T-helper 2 cell treated with Interferon-gamma antibody and Interleukin-4, amounts not matched to agents 5 μg/mL and 100 μg/mL, for 36 hours (primary cell): ENCODE results near the gene GPD1.

ENCODE experiments used
- DNase-seq: peaks from one replicate; pipeline ENCODE4 v3.0.0; 2021; ENCODE audit warnings: low spot score
- H3K27ac Mint-ChIP-seq: one replicate; pipeline ENCODE4 v1.8.0; 2021; ENCODE audit warnings: mild to moderate bottlenecking, mixed read lengths
- H3K27me3 Mint-ChIP-seq: one replicate; pipeline ENCODE4 v1.8.0; 2021; ENCODE audit warnings: low read depth, mixed read lengths
- H3K36me3 Mint-ChIP-seq: one replicate; pipeline ENCODE4 v1.8.0; 2021; ENCODE audit warnings: low read depth, mixed read lengths
- H3K4me1 Mint-ChIP-seq: one replicate; pipeline ENCODE4 v1.8.0; 2021; ENCODE audit warnings: low read depth, mixed read lengths
- H3K4me3 Mint-ChIP-seq: one replicate; pipeline ENCODE4 v1.8.0; 2022; ENCODE audit warnings: mild to moderate bottlenecking, moderate library complexity, mixed read lengths
- H3K9me3 Mint-ChIP-seq: one replicate; pipeline ENCODE4 v1.8.0; 2021; ENCODE audit warnings: mixed read lengths

GPD1 gene

GRCh38 chr12:50110762-50111351, 7.0 kb downstream of the GPD1 start:
- no peaks in the 10 kb centered on the region for H3K9me3 Mint-ChIP-seq
- DNase-seq = no peak
- peak overlapping the region; percentile 99 for H3K4me3 Mint-ChIP-seq
- no peaks in the 10 kb centered on the region for H3K27me3 Mint-ChIP-seq
- H3K27ac Mint-ChIP-seq = peak overlapping the region; percentile 100
- H3K4me1 Mint-ChIP-seq = peaks cover 11% of the 10 kb centered on the region
- H3K36me3 Mint-ChIP-seq = peaks cover 17% of the 10 kb centered on the region

DNA sequence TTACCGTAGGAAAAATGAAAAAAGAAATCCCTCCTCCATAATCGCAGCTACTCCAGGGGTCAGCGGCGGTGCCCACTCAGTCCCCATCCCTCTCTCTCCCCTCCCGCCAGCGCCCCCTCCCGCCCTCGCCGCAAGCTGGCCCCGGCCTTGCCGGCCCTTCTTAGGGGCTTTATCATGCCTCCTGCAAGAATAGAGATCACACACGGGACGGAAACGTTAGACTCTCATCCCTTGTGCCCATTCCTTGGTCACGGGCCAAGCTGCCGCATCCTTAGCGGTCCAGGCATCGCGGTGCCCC, 7.5 kb downstream of the GPD1 start:
- no peak for DNase-seq
- no peaks in the 10 kb centered on the region for H3K9me3 Mint-ChIP-seq
- H3K36me3 Mint-ChIP-seq = peaks cover 19% of the 10 kb centered on the region
- H3K27me3 Mint-ChIP-seq = no peaks in the 10 kb centered on the region
- peak overlapping the region; percentile 100 for H3K27ac Mint-ChIP-seq
- H3K4me3 Mint-ChIP-seq = peak overlapping the region; percentile 99
- peaks cover 11% of the 10 kb centered on the region for H3K4me1 Mint-ChIP-seq

GRCh38 chr12:50111693-50112455, 8.1 kb downstream of the GPD1 start, which contains the start of gene COX14:
COX14 (plus strand) TSS chr12:50112236; CDS start chr12:50120044, 7,808 bp downstream.
- peak within 1 kb of the TSS; percentile 100 for H3K27ac Mint-ChIP-seq
- peaks cover 13% of the 10 kb centered on the region for H3K4me1 Mint-ChIP-seq
- H3K27me3 Mint-ChIP-seq = no peaks in the 10 kb centered on the region
- peak; percentile 99 for DNase-seq
- peak within 1 kb of the TSS; percentile 99 for H3K4me3 Mint-ChIP-seq
- H3K36me3 Mint-ChIP-seq = peaks cover 23% of the 10 kb centered on the region
- H3K9me3 Mint-ChIP-seq = no peaks in the 10 kb centered on the region

DNA sequence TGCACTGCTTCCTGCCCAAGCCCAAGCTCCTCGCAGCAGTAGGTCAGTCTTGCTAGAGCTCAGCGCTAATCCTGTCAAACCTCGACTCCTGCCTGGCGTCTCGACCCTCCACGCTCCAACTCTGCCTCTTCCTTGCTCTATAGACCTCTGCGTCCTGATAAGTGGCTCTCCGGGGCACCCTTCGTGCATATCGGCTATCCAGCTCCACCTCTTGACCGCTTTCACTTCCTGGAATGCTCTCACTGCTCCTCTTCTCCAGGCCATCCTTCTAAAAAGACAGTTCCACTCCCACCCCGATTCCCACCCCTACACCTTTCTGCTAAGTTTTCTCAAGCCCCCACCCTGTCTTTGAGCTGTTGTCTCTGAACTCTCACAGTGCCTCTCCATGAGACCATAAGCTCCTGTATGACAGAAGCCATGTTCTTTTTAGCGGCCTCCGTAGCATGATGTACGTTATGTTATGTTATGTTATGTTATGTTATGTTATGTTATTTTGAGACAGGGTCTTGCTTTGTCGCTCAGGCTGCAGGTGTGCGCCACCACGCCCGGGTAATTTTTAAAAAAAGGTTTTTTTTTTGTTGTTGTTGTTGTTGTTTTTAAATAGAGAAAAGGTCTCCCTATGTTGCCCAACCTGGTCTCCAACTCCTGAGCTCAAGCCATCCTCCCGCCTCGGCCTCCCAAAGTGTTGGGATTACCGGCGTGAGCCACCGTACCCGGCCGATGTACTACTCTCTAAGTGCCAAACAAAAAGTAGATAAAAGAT, 8.8 kb downstream of the GPD1 start:
- Mint-ChIP-seq H3K27me3 (no peaks in the 10 kb centered on the region), H3K27ac (peak overlapping the region; percentile 100), H3K9me3 (no peaks in the 10 kb centered on the region), H3K4me3 (peak overlapping the region; percentile 99), H3K36me3 (peaks cover 26% of the 10 kb centered on the region), H3K4me1 (peaks cover 13% of the 10 kb centered on the region)
- DNase-seq = no peak

DNA sequence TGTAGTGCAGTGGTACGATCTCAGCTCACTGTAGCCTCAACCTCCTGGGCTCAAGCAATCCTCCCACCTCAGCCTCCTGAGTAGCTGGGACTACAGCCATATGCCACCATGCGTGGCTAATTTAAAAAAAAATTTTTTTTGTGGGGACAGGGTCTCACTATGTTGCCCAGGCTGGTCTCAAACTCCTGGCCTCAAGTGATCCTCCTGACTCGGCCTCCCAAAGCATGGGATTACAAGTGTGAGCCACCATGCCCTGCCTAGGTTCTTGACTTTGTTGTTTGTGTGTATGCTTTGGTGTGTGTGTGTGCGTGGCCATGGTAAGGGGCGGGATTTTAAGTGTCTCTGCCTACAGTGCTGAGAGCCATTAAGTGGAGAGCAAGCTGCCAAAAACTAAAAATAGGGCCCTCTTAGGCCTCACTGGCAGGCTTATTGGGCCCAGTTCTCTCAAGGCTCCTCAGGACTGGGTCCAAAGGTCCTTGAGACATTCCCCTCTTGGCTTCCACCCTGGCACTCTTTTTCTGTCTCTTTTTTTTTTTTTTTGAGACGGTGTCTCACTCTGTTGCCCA, 13.3 kb downstream of the GPD1 start:
- Mint-ChIP-seq H3K27ac (no peak overlapping the region), H3K4me3 (no peak overlapping the region), H3K27me3 (no peaks in the 10 kb centered on the region), H3K9me3 (no peaks in the 10 kb centered on the region), H3K36me3 (peaks cover 43% of the 10 kb centered on the region), H3K4me1 (peaks cover 9% of the 10 kb centered on the region)
- no peak for DNase-seq

DNA sequence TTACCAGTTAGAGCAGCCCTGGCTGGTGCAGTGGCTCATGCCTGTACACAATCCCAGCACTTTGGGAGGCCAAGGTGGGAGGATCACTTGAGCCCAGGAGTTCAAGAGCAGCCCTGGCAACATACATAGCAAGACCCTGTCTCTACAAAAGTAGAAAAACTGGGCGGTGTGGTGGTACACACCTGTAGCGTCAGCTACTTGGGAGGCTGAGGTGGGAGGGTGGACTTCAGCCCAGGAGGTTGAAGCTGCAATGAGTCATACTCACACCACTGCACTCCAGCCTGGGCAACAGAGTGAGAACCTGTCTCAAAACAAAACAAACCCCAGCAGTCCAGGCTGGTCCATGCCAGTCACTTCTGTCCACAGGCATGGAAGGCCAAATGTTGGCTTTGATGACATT, 15.6 kb downstream of the GPD1 start:
- Mint-ChIP-seq H3K36me3 (peaks cover 41% of the 10 kb centered on the region), H3K4me3 (no peak overlapping the region), H3K27ac (no peak overlapping the region), H3K9me3 (no peaks in the 10 kb centered on the region), H3K27me3 (no peaks in the 10 kb centered on the region), H3K4me1 (peaks cover 8% of the 10 kb centered on the region)
- no peak for DNase-seq

- Mint-ChIP-seq H3K27me3 (no peaks in the 10 kb centered on the region), H3K36me3 (peaks cover 40% of the 10 kb centered on the region), H3K4me3 (no peak overlapping the region), H3K27ac (no peak overlapping the region), H3K9me3 (no peaks in the 10 kb centered on the region), H3K4me1 (peaks cover 12% of the 10 kb centered on the region)
- DNase-seq = no peak
Observed at GRCh38 chr12:50120521-50120920, 16.7 kb downstream of the GPD1 start.

DNA sequence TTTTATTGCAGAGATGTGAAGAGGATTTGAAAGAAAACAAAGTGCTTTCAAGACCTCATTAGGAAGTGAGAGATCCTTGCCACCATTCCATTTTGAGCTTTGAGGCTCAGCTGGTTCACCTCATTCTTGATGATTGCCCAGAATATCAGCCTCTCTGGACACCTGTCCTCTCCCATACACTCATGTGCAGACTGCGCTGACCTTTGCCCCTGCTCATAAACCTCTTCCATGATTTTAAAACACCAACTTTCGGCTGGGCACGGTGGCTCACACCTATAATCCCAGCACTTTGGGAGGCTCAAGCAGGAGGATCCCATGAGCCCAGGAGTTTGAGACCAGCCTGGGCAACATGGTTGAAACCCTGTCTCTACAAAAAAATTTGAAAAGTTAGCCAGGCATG, 17.1 kb downstream of the GPD1 start:
- no peak for DNase-seq
- Mint-ChIP-seq H3K4me1 (peaks cover 13% of the 10 kb centered on the region), H3K27me3 (no peaks in the 10 kb centered on the region), H3K9me3 (no peaks in the 10 kb centered on the region), H3K27ac (no peak overlapping the region), H3K4me3 (no peak overlapping the region), H3K36me3 (peaks cover 36% of the 10 kb centered on the region)

DNA sequence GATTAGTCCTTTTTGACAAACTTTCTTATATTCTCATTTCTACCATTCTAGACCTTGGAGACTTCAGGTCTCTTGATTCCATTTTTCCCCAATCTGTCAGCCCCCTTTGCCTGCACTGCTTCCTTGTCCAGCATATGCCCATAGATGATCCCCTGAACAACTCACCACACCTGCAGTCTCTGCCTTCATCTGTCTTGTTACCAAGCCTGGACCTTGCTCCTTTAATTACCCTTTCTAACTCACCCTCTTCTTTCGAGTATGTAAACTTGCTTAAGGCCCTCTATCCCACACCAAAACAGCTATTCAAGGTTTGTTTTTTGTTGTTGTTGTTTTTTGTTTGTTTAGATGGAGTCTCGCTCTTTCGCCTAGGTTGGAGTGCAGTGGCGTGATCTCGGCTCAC, 17.8 kb downstream of the GPD1 start:
- no peaks in the 10 kb centered on the region for H3K9me3 Mint-ChIP-seq
- H3K4me3 Mint-ChIP-seq = no peak overlapping the region
- no peak overlapping the region for H3K27ac Mint-ChIP-seq
- peaks cover 33% of the 10 kb centered on the region for H3K36me3 Mint-ChIP-seq
- peaks cover 11% of the 10 kb centered on the region for H3K4me1 Mint-ChIP-seq
- H3K27me3 Mint-ChIP-seq = no peaks in the 10 kb centered on the region
- DNase-seq = no peak

DNA sequence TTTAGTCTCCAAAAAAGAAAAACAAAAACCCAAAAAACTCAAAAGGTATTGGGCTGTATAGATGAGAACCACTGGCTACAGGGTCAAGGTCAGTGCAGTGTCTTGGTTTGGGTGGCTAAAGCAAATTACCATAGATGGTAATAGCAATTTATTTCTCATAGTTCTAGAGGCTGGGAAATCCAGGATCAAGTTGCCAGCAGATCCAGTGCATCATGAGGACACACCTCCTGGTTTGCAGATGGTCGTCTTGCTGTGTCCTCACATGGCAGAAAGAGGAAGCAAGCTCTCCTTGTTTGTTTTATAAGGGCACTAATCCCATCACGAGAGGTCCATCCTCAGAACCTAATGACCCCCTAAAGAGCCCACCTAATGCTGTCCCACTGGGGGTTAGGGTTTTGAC, 19.4 kb downstream of the GPD1 start:
- H3K4me1 Mint-ChIP-seq = peaks cover 14% of the 10 kb centered on the region
- no peak overlapping the region for H3K27ac Mint-ChIP-seq
- DNase-seq = no peak
- no peaks in the 10 kb centered on the region for H3K9me3 Mint-ChIP-seq
- no peak overlapping the region for H3K4me3 Mint-ChIP-seq
- no peaks in the 10 kb centered on the region for H3K27me3 Mint-ChIP-seq
- H3K36me3 Mint-ChIP-seq = peaks cover 38% of the 10 kb centered on the region

- H3K4me1 Mint-ChIP-seq = peaks cover 16% of the 10 kb centered on the region
- no peak overlapping the region for H3K4me3 Mint-ChIP-seq
- H3K27me3 Mint-ChIP-seq = no peaks in the 10 kb centered on the region
- peaks cover 42% of the 10 kb centered on the region for H3K36me3 Mint-ChIP-seq
- no peaks in the 10 kb centered on the region for H3K9me3 Mint-ChIP-seq
- no peak overlapping the region for H3K27ac Mint-ChIP-seq
- no peak for DNase-seq
Observed at GRCh38 chr12:50127546-50127945, 23.7 kb downstream of the GPD1 start.

DNA sequence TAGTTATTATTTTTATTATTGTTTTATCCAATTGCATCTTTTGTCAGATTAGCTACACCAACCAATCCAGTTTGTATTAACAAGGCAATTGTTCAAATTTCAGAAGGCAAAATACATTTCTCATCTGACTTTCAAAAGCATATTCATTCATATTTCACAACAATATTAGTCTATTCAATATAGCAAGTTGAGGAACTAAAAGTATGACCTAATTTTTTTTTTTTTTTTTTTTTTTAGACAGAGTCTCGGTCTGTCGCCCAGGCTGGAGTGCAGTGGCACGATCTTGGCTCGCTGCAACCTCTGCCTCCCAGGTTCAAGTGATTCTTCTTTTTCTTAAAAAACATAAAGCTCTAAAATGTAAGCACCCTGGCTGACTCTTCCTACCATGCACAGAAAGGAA, 25.5 kb downstream of the GPD1 start:
- no peaks in the 10 kb centered on the region for H3K27me3 Mint-ChIP-seq
- H3K9me3 Mint-ChIP-seq = no peaks in the 10 kb centered on the region
- no peak overlapping the region for H3K4me3 Mint-ChIP-seq
- H3K36me3 Mint-ChIP-seq = peaks cover 47% of the 10 kb centered on the region
- H3K27ac Mint-ChIP-seq = no peak overlapping the region
- no peak for DNase-seq
- H3K4me1 Mint-ChIP-seq = peaks cover 19% of the 10 kb centered on the region

DNA sequence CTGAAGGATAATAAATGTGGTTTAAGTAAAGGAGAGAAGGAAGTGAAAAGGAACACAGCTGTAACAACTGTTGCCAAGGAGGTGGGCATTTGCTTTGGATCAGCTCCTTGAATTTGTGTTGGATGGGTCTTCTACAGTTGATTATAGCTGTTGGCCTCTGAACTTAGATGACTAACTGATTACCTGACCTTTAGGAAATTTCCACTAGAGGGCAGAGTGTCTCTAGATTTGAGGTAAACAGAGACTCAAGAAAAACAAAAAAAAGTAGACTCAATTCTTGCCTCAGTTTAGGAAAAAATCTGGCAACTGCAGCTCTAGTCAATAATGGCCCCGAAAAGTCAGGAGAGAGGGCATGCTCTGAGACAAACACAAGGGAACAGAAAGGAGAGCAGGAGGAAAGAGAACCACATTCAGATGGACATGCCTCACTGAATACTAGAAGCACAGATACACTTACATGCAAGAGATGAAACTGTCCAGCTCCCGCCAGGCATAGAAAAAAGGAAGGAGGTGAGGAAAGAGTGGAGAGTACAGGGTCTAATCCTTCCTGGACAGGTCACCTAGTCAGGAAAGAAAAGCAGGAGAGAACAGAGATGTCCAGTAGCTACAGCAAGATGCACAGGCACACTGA, 28.8 kb downstream of the GPD1 start:
- Mint-ChIP-seq H3K27ac (peak overlapping the region; percentile 58), H3K4me3 (no peak overlapping the region), H3K4me1 (peaks cover 9% of the 10 kb centered on the region), H3K27me3 (no peaks in the 10 kb centered on the region), H3K9me3 (no peaks in the 10 kb centered on the region), H3K36me3 (peaks cover 56% of the 10 kb centered on the region)
- DNase-seq = no peak

DNA sequence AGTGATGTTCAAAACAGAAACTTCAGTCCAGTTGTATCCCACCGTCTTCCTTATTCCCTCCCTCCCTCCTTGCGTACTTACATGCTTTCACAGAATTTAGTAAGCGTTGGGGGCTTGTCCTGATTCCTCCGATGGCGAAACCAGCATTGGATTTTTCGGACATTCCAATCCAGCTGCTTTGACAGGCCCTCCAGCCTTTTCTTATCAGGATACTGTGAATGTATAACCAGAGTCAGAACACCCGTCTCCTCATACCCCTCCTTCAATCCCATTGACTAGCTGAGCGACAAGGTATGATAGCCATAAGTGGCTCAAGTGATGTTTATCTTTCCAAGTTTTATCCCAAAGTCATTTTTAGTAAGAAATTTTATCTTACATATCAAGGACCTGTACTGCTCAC, 39.2 kb downstream of the GPD1 start:
- H3K9me3 Mint-ChIP-seq = no peaks in the 10 kb centered on the region

More for the DNA sequence above, 39.2 kb downstream of the GPD1 start:
- no peak overlapping the region for H3K4me3 Mint-ChIP-seq
- H3K36me3 Mint-ChIP-seq = peaks cover 37% of the 10 kb centered on the region
- DNase-seq = no peak
- H3K4me1 Mint-ChIP-seq = peaks cover 9% of the 10 kb centered on the region
- no peak overlapping the region for H3K27ac Mint-ChIP-seq
- no peaks in the 10 kb centered on the region for H3K27me3 Mint-ChIP-seq
